ENCODE results near the gene ISOC2.
"Not testable (repeated sequence)": the region's sequence is repeated elsewhere in the genome, so short reads cannot be mapped to it uniquely, and the experiment has no call there.

ISOC2 gene

DNA sequence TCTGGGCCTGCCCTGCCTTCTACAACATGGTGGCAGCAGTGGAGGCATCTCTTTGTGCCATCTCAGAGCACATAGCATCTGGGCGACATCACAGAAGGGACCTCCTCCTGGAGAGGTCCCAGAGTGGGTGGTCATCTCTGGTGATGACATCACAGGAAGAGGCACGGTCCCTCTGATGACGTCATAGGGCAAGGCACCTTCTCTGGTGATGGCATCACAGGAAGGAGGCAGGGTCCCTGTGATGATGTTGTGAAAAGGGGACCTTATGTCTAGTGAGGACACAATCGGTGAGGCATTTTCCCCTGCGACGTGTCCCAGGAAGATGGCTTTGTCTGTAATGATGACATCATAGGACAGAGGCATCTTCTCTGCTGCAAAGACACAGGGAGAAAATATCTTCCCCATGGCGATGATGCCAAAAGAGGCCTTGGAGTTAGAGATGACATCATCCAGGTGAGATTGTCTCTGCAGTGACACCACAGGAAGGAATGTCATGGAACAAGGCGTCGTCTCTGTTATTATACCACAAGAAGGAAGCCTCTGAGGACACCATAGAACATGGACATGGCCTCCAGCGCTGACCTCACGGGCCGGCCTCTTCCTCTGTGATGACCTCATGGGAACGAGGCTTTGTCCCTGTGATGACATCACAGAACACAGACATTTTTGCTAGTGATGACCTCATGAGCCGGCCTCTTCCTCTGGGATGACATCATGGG, 29.0 kb downstream of the ISOC2 start:
- H3K4me3 ChIP-seq (ENCODE audit: control insufficient read depth, low read depth, low read length): no peak overlapping the region
- DNase-seq (ENCODE audit: low read depth): no peak
- TF ChIP-seq, protein P1, sequence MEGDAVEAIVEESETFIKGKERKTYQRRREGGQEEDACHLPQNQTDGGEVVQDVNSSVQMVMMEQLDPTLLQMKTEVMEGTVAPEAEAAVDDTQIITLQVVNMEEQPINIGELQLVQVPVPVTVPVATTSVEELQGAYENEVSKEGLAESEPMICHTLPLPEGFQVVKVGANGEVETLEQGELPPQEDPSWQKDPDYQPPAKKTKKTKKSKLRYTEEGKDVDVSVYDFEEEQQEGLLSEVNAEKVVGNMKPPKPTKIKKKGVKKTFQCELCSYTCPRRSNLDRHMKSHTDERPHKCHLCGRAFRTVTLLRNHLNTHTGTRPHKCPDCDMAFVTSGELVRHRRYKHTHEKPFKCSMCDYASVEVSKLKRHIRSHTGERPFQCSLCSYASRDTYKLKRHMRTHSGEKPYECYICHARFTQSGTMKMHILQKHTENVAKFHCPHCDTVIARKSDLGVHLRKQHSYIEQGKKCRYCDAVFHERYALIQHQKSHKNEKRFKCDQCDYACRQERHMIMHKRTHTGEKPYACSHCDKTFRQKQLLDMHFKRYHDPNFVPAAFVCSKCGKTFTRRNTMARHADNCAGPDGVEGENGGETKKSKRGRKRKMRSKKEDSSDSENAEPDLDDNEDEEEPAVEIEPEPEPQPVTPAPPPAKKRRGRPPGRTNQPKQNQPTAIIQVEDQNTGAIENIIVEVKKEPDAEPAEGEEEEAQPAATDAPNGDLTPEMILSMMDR (IDR thresholded peaks at IDR 0.05; ENCODE audit: control insufficient read depth, insufficient read depth, low read depth, low read length, missing control alignments): no peak

DNA sequence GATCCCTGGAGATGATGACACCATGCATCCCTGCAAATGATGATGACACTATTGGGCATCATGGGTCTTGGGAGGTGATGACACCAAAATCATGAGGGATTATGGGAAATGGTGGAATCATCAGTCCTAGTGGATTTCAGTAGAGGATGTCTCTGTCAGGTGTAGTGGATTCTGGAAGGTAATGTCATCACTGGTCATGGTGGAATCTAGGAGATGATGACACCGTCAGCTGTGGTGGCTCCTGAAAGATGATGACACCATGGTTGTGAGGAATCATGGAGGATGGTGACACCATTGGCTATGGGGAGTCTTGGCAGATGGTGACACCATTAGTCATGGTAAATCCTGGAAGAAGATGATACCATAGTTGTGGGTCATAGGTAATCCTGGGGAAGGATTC, 30.3 kb downstream of the ISOC2 start:
- DNase-seq (ENCODE audit: low read depth): no peak
- TF ChIP-seq, protein P1 (IDR thresholded peaks at IDR 0.05; ENCODE audit: control insufficient read depth, insufficient read depth, low read depth, low read length, missing control alignments): no peak
- H3K4me3 ChIP-seq (ENCODE audit: control insufficient read depth, low read depth, low read length): no peak overlapping the region

DNA sequence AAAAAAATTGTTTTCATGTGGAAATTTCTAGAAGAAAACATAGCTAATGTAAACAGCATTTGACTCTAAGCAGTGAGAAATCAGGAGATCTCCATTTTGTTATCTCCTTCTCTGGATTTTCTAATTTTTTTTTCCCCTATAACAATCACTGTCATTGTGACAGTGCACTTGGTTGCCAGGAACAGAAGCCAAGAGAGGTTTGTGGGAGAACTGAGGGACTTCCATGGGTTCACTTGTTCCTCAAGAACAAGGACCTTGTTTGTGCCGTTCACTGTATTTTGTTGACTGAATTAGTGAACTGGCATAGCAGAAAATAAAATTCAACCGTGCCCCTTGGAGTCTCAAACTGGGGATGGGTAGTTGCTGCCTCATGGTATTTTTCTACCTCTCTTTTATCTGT, 35.4 kb downstream of the ISOC2 start:
- TF ChIP-seq, protein P1 (IDR thresholded peaks at IDR 0.05; ENCODE audit: control insufficient read depth, insufficient read depth, low read depth, low read length, missing control alignments): no peak
- DNase-seq (ENCODE audit: low read depth): no peak
- H3K4me3 ChIP-seq (ENCODE audit: control insufficient read depth, low read depth, low read length): no peak overlapping the region

DNA sequence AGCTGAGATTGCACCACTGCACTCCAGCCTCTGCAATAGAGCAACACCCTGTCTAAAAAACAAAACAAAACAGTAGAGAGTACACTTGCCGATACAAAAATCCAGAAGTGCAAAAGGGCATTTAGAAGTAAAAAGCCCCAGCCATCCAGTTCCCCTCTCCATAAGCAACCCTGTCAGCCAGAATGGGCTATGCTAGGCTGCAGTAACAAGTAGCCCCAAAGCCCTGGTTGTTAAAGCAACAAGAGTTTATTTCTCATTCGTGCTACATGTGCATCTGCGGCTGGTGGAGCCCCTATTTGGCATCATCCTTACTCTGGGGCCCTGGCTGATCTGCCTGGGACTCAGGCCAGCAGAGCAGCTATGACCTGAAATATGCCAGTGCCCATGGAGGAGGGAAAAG, 36.9 kb downstream of the ISOC2 start:
- TF ChIP-seq, protein P1 (IDR thresholded peaks at IDR 0.05; ENCODE audit: control insufficient read depth, insufficient read depth, low read depth, low read length, missing control alignments): no peak
- DNase-seq (ENCODE audit: low read depth): no peak

DNA sequence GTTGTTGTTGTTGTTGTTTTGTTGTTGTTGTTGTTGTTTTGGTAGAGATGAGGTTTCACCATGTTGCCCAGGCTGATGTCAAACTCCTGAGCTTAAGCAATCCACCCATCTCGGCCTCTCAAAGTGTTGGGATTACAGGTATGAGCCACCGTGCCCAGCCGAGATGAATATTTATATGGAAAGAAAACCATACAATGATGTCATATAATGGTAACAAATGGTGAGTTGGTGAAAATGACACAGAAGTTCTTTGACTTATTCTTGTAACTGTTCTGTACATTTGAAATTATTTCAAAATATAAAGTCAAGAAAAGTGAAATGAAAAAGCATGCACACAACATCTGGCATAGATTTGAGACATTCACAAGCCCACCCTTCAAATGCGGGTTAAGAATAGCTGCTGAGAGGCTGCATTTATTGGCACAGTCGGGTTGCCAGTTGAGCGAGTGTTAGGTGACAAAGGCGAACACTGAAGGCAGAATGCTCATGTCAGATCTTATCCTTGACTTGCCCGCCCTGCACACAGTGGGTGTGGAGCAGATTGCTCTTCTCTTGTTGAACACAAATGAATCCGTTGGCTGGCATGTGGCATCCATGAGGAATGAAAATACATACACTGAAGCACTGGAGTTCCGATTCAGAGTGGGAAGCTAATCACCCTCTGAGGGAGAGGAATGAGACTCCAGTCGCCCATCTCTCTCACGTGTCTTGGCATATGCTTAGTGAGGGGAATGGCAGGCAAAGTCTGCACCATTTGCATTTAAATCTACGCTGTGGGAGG, 38.0 kb downstream of the ISOC2 start:
- TF ChIP-seq, protein P1 (IDR thresholded peaks at IDR 0.05; ENCODE audit: control insufficient read depth, insufficient read depth, low read depth, low read length, missing control alignments): no peak
- H3K4me3 ChIP-seq (ENCODE audit: control insufficient read depth, low read depth, low read length): no peak overlapping the region
- no peak for DNase-seq (ENCODE audit: low read depth)

More for the DNA sequence above, 36.9 kb downstream of the ISOC2 start:
- no peak overlapping the region for H3K4me3 ChIP-seq (ENCODE audit: control insufficient read depth, low read depth, low read length)

DNA sequence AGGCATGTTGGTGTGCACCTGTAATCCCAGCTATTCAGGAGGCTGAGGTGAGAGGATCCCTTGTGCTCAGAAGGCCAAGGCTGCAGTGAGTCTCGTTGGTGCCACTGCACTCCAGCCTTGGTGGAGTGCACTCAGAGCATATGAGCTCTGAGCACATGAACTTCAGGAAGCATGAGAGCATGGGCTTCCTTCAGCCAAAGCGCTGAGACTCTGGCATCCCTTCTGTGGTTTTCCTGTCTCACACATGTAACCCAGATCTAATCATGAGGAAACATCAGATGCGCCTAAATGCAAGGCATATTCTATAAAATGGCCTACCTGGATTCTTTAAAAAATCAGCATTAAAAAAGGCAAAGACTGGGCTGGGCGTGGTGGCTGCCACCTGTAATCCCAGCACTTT, 40.2 kb downstream of the ISOC2 start:
- not testable (repeated sequence) for DNase-seq (ENCODE audit: low read depth); H3K4me3 ChIP-seq (ENCODE audit: control insufficient read depth, low read depth, low read length)

DNA sequence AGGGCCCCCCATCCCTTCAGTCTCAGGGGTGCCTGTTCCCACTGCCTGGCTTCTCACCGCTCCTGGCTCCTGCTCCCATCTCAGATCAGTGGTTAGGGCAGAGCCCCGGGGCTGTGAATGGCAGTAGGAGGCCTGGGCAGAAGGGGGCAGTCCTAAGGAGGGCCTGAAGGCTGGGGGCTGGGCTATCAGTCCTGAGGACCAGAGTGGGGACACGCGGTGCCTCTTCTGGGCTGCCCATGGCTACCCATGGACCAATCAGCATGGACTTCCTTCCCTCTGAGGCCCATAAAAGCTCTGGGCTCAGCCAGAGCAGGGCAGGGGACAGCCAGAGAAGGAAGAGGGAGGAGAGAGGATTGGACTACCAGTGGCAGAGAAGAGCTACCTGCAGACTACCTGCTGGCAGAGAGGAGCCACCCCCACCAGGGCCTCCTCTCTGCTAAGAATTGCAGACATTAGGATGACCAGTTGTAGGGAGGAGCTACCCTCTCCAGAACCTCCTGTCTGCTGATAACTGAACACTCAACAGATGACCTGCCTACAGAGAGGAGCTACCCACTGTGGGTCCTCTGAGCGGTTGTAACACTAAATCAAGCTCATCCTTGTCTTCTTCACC, 41.7 kb downstream of the ISOC2 start:
- H3K4me3 ChIP-seq (ENCODE audit: control insufficient read depth, low read depth, low read length): no peak overlapping the region
- TF ChIP-seq, protein P1 (IDR thresholded peaks at IDR 0.05; ENCODE audit: control insufficient read depth, insufficient read depth, low read depth, low read length, missing control alignments): no peak
- no peak for DNase-seq (ENCODE audit: low read depth)
